ENCODE data around the gene NPAS3. TPM values are rescaled to one million over a fixed set of nuclear protein-coding genes. Genes with fewer than 3 reads are reported as not detected.

NPAS3 gene
- total RNA-seq = not detected

GRCh38 chr14:32938719-32939253 is at the start of gene NPAS3:
Gene NPAS3 (plus strand): TSS chr14:32938879.
- no peak for DNase-seq

DNA sequence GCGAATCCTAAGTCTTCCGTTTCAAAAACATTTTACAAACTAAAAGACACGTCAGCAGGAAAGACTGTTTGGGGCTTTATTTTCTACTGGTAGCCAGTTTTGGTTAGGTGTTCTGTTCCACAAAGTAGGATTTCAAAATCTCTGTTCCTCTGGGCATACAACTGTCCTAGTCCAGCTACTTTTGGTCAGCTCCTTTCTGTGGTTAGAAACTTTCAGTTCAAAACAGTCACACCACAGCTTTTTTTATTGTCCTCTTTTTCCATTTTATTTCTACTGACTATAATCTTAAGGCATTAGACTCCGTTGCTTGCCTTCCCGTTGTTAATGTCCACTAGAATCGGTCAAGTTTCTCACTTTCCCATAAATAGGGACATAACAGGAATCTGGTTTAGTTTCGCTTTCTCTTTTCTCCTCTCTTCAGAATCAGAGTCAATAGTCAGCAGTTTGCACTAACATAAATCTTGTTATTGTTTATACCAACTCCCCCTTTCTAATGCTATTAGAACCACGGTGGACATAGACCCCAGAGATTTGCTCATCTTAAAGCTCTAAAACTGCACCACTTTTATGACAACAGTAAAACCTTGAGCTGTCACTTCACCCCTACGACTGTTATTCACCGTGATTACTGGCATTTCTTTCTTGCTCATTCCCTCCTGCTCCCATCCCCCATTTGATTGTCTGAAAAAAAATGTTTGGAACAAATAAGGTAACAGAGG is 41.5 kb upstream of the NPAS3 start:
- DNase-seq = no peak

DNA sequence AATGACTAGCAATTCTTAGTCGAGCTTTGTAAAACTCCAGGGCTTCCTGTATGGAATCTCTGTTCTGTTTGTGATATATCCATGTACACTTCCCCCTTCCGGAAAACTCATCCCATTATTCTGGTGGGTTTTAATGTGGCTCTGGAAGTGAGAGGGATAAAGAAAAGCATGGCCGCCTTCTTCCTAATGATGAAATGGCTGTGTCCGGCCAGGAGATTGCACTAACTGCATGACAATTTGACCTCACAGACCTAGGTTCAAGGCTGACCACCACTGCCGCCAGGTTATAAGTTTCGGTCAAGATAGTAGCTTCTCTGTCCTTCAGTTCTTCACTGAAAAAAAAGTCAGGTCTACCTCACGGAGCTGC is 41.0 kb upstream of the NPAS3 start:
- no peak for DNase-seq

DNA sequence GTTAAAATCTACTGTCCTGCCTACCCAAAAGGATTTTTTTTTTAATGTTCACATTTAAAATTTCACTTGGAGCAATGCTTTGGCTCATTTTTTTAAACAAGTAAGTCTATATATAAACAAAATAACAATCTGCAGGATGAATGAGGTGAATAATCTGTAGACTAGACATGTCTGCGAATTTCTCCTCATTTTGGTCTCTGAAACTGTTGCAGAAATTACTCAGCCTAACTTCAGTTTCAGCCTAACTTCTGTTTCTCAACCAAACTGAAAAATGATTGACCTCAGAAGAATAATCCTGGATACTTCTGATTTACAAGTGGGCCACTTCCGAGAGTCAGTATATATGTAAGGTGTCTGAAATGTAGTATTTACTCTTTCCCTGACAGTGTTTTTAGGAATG is 39.8 kb upstream of the NPAS3 start:
- no peak for DNase-seq

DNA sequence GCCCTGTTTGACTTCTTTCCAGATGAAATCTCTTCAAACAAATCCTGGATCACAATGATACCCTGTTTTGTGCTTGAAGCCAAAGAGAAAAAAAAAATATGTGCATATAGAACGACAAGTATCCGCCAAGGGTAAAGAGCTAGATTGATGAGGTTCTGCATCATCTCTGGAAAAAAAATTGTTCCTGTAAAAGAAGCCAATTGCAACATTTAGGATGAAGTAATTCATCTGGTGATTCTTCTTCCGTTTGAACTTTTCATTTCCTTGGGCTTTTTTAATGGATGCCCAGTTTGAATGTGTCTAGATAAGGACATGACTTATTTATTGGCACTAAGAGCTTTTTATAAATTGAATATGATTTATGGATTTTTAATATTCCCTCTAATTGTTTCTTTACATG is 38.1 kb upstream of the NPAS3 start:
- no peak for DNase-seq

GRCh38 chr14:32905013-32905412 is 33.7 kb upstream of the NPAS3 start:
- DNase-seq = no peak

GRCh38 chr14:32906672-32907071 is 32.0 kb upstream of the NPAS3 start:
- no peak for DNase-seq

DNA sequence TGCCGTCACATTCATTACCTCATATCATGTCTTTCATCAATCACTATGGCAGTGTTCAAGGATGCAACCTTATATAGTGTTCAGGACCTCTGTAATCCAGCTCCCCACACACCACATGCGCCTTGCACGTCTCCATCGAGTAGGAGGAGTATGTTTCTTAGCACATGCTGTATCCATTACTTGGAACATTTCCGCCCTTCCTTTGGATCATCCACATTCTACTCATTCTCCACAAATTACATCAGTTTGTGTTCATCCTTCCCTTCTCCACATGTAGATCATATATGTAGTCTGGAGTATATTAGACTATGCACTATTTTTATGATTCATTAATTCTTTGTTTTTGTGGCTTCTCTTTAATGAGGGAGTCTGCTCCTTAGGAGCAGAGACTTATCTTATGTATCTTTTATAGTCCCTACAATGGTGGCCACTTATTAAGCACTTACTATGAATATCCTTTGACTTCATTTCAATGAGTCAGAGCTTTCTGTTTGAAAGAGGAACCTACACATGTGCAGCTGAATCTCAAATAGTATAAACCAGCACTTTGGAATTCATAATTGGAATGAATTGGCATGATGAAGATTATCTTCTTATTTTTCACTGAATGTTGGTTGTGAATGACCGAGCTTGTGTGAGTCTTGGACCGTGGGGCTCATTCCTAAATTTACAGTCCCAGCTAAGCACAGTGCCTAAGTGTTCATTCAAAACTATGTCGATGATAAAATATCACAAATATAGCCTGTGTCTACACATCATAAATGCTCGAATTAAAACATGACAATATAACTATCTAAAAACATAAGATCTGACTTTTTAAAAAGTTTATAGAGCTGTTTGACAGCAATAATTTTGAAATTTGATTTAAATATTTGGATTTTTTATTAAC is 30.2 kb upstream of the NPAS3 start:
- no peak for DNase-seq

GRCh38 chr14:32913725-32914124 is 25.0 kb upstream of the NPAS3 start:
- DNase-seq = no peak

DNA sequence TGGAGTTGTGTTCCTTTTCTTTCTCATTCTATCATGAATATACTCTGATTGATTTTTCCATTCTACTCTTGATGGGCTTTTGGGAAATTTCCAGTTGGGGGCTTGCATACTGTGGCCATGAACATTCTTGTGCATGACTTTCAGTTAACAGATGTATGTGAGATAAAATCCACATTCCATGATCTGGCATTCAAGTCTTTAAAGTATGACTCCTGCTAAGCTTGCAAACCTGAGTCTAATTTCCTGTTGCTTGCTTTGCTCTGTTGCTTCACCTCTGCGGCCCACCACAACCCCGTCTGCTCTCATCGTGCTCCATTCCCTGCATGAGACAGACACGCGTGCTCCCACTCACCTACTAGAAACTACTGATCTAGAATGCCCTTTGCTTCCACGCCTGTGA is 24.3 kb upstream of the NPAS3 start:
- DNase-seq = no peak

DNA sequence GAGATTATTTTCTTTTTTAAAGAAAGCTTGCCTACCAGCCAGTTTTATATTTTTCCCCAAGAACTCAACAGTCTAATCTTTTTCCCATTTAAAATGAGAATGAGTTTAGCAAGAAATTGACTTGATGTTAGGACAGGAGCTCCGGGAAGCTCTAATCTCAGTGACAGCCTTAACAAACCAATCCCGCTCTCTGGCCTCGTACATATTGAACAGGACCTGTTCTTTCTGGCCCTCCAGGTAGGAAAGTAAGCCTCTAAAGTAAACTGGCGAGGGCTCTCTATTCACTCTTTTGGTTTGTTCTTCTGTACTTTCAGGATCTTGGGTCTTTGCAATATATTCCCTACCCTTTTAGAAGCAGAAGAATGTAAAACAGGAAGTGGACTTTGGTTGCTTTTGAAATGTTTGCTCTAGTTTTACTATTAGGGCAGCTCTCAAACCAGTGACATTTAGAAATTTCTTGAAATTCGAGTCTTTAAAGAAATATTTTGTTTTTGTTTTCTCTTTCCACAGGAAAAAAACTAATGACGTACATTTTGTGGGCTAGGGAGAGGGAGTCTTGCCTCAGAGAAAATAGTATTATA is 17.9 kb upstream of the NPAS3 start:
- no peak for DNase-seq

DNA sequence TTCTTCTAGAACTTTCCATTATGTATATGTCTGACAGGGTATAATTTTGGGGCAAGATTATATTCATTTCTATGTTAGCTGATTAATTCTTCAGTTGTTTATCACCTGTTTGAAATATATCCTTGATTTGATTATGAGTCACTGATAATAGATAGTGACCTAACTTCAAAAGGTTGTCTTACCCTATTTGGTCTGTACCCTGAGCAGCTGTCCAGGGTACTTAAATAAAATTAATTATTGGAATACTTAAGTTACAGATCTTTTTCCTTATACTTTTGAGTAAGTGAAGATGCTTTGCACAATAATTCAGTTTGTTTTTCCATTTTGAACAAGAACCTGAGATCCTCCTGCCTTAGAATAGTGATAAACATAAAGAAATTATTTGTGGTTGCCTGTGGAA is 13.2 kb upstream of the NPAS3 start:
- DNase-seq = no peak

DNA sequence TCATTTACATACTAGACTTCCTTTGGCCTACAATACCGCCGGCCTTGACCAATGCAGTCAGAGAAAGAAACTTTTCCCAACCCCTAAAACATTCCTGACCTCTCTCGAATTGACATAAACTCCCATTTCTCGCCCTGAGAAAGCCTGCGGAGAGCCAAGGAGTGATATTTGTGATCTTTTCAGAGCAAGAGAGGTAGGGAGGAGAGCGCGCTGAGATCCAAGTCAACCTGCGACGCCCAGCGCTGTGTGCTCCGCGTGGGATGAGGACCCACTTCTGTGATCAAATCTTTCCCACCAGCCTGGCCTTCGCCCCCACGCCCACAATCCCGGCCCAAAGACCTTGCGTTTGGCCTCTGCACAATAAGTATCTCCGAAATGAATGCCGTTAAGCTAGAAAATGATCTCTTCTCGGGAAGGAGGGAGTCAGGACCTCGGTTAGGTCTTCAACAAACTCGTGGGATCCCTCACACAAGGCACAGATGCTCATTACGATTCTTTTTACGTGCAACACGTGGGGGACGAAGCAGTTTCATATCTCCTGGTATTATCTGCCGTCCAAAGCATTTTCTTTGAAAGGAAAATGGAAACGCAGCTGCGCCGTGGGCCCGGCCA is 6.3 kb upstream of the NPAS3 start:
- no peak for DNase-seq

DNA sequence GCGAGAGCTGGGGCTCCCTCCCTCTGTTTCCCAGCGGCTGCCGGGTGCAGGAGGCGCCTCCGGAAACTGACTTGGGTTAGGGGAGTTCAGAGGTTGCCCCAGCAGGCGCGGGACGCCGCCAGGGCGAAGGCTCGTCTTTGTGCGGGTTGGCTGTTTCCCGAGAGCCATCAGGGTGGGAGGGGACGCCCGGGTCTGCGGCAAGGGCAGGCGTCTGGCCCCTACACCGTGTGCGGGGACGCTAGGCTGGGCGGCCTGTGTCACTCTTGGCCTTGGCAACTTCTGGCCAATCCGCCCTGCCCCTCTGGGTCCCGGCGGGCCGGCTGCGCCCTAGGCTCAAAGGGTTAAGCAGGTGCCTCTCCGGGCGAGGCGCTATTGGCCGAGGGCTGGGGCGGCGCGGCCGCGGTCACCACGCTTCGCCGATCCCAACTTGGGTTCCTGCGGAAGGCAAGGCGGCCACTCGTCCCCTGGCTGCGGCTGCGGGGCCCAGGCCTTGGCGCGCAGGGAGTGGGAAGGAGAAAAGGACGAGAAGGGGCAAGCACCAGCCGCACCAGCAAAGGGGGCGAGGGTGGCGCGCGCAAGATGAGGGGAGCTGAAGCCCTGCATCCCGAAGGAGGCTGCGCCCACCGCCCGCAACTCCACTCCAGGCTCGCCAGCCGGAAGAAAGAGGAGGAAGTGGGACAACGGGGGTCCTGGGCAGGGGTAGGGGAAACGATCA is 5.6 kb upstream of the NPAS3 start:
- DNase-seq = no peak

DNA sequence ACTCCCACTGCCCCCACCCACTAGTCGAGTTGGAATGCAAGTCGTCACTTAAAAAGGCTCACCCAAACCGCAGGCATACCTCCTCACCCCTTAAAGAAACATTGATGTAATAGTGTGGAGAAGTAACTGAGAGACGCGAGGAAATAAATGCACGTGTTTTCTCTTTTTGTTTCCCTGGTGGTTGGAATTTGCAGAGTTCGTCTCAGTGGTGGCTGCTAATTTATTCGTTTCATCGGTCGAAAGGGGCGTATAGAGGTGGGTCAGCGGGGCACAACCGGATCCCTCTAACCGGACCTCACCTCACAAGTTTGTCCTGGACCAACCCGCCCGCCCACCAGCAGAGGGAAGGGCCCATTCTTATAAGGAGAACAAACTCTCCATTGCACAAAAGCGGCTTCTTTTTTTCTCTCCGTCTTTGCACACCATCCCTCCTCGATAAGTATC is 5.0 kb upstream of the NPAS3 start:
- DNase-seq = no peak

GRCh38 chr14:32934073-32934880 is 4.4 kb upstream of the NPAS3 start:
- DNase-seq = no peak

- DNase-seq = no peak
Observed at GRCh38 chr14:32934881-32935633, 3.6 kb upstream of the NPAS3 start.

GRCh38 chr14:32939254-32940065 is 781 bp downstream of the NPAS3 start:
- no peak for DNase-seq

- DNase-seq = no peak
Observed at GRCh38 chr14:32940066-32940651, 1.5 kb downstream of the NPAS3 start.
